ENCODE results near the gene FAM131B.
A peak's percentile ranks its signal among the peaks of the same experiment; 100 is the strongest.
"Not testable (repeated sequence)": the region's sequence is repeated elsewhere in the genome, so short reads cannot be mapped to it uniquely, and the experiment has no call there.

FAM131B gene

GRCh38 chr7:143395187-143396149 lies 33.0 kb upstream of the FAM131B start:
- Histone ChIP-seq H3K4me3 (ENCODE audit: low read depth, low read length) (no peak overlapping the region), H3K27me3 (ENCODE audit: insufficient read depth, low read depth, severe bottlenecking) (no peaks in the 10 kb centered on the region), H3K36me3 (no peaks in the 10 kb centered on the region; the same call in none of the 2 replicates), H3K27ac (no peak overlapping the region), H3K9me3 (ENCODE audit: severe bottlenecking) (no peaks in the 10 kb centered on the region)
- TF ChIP-seq, protein P1, sequence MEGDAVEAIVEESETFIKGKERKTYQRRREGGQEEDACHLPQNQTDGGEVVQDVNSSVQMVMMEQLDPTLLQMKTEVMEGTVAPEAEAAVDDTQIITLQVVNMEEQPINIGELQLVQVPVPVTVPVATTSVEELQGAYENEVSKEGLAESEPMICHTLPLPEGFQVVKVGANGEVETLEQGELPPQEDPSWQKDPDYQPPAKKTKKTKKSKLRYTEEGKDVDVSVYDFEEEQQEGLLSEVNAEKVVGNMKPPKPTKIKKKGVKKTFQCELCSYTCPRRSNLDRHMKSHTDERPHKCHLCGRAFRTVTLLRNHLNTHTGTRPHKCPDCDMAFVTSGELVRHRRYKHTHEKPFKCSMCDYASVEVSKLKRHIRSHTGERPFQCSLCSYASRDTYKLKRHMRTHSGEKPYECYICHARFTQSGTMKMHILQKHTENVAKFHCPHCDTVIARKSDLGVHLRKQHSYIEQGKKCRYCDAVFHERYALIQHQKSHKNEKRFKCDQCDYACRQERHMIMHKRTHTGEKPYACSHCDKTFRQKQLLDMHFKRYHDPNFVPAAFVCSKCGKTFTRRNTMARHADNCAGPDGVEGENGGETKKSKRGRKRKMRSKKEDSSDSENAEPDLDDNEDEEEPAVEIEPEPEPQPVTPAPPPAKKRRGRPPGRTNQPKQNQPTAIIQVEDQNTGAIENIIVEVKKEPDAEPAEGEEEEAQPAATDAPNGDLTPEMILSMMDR (IDR thresholded peaks at IDR 0.05; ENCODE audit: low read depth, low read length), result 0 out of 2 replicates have a peak, but pooled peaks have one; percentile 15
- DNase-seq, result no peak

DNA sequence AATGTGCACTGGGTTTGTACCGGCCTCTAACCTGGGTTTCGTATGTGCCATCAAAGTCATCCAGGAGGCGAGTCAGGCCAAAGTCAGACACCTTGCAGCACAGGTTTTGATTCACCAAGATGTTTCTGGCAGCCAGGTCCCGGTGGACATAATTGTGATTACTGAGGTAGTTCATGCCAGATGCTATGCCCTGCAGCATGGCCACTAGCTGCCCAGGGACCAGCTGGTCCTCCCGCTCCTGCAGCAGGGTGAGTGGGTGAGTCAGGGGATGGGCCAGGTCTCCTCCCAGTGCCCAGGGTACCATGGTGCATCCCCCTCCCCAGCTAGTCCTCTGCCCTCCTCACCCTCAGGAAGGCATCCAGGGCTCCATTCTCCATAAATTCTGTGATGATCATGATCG lies 32.3 kb upstream of the FAM131B start:
- H3K27ac ChIP-seq, result no peak overlapping the region
- no peak overlapping the region for H3K4me3 ChIP-seq (ENCODE audit: low read depth, low read length)
- DNase-seq, result no peak
- TF ChIP-seq, protein P1 (IDR thresholded peaks at IDR 0.05; ENCODE audit: low read depth, low read length), result no peak
- no peaks in the 10 kb centered on the region for H3K9me3 ChIP-seq (ENCODE audit: severe bottlenecking)
- H3K36me3 ChIP-seq, result peaks cover 5% of the 10 kb centered on the region
- no peaks in the 10 kb centered on the region for H3K27me3 ChIP-seq (ENCODE audit: insufficient read depth, low read depth, severe bottlenecking)

DNA sequence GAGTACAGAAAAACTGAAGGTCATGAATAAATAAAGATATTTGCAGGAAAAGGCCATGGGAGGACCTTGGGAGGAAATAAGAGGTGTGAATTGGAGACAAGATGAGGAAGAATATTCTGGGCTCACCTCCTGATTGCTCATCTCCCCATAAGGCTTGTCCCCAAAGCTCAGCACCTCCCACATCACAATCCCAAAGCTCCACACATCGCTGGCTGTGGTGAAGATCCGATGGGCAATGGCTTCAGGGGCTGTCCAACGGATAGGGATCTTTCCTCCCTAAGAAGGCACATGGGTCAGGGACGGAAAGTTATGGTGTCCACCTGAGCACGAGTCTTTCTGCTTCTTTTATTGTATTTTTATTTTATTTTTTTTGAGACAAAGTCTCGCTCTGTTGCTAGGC lies 31.6 kb upstream of the FAM131B start:
- TF ChIP-seq, protein P1 (IDR thresholded peaks at IDR 0.05; ENCODE audit: low read depth, low read length), result no peak
- no peak overlapping the region for H3K4me3 ChIP-seq (ENCODE audit: low read depth, low read length)
- H3K27me3 ChIP-seq (ENCODE audit: insufficient read depth, low read depth, severe bottlenecking), result no peaks in the 10 kb centered on the region
- DNase-seq, result no peak
- H3K36me3 ChIP-seq, result peaks cover 7% of the 10 kb centered on the region
- H3K9me3 ChIP-seq (ENCODE audit: severe bottlenecking), result no peaks in the 10 kb centered on the region
- no peak overlapping the region for H3K27ac ChIP-seq

DNA sequence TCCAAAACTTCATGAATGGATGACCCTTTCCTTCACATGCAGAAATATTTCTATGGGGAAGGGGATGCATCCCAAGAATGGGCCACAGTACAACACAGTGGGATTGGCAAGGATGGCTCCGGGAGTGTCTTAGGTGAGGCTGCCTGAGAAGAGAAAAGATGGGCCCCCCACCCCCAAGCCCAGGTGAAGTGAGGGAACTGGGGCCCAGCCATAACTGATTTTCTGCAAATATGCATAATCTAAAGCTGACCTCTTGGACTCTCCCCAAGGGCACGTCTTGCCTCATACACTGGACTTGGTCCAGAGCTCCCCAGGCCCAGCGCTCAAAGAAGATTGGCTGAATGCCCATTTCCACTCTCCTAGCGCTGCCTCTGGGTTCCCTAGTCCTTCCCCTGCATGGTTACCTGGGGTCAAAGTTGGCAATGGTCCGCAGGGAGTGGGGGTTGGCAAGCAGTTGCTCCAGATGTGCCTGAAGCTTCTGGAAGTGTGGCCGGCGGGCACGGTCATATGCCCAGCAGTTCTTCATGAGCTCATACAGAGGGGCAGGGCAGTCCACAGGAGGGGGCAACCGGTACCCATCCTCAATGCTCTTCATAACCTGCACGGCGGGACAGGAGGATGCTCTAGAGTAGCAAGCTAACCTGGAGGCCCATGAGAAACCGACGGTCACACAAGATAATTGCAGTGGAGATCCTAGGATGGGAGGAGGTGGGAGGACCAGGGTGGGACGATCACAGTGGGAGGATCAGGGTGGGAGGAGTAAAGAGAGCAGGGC lies 30.9 kb upstream of the FAM131B start:
- peaks cover 11% of the 10 kb centered on the region for H3K36me3 ChIP-seq
- H3K27me3 ChIP-seq (ENCODE audit: insufficient read depth, low read depth, severe bottlenecking), result no peaks in the 10 kb centered on the region
- H3K27ac ChIP-seq, result no peak overlapping the region
- no peak for DNase-seq
- no peak overlapping the region for H3K4me3 ChIP-seq (ENCODE audit: low read depth, low read length)
- TF ChIP-seq, protein P1 (IDR thresholded peaks at IDR 0.05; ENCODE audit: low read depth, low read length), result no peak
- H3K9me3 ChIP-seq (ENCODE audit: severe bottlenecking), result no peaks in the 10 kb centered on the region

GRCh38 chr7:143392875-143393266 lies 30.4 kb upstream of the FAM131B start:
- peaks cover 13% of the 10 kb centered on the region for H3K36me3 ChIP-seq
- no peaks in the 10 kb centered on the region for H3K9me3 ChIP-seq (ENCODE audit: severe bottlenecking)
- DNase-seq, result no peak
- no peaks in the 10 kb centered on the region for H3K27me3 ChIP-seq (ENCODE audit: insufficient read depth, low read depth, severe bottlenecking)
- TF ChIP-seq, protein P1 (IDR thresholded peaks at IDR 0.05; ENCODE audit: low read depth, low read length), result no peak
- H3K27ac ChIP-seq, result no peak overlapping the region
- H3K4me3 ChIP-seq (ENCODE audit: low read depth, low read length), result no peak overlapping the region

GRCh38 chr7:143392427-143392826 lies 29.9 kb upstream of the FAM131B start:
- H3K36me3 ChIP-seq, result peaks cover 13% of the 10 kb centered on the region

More at GRCh38 chr7:143392427-143392826, 29.9 kb upstream of the FAM131B start:
- not testable (repeated sequence) for H3K4me3 ChIP-seq (ENCODE audit: low read depth, low read length); DNase-seq; H3K27ac ChIP-seq; H3K27me3 ChIP-seq (ENCODE audit: insufficient read depth, low read depth, severe bottlenecking); H3K9me3 ChIP-seq (ENCODE audit: severe bottlenecking)

All from WERI-Rb-1 (cell line).